NCI-H187 (cell line): ENCODE results near the gene SMS.

Experiments
- DNase-seq, 2 experiments: peaks; one replicate each; lab custom pipeline; 2025; lab: John Stamatoyannopoulos, UW

SMS gene

GRCh38 chrX:22037911-22038537 lies 97.5 kb downstream of the SMS start:
- no peak for DNase-seq

- no peak for DNase-seq
Observed at GRCh38 chrX:22039541-22039940, 99.0 kb downstream of the SMS start.

DNA sequence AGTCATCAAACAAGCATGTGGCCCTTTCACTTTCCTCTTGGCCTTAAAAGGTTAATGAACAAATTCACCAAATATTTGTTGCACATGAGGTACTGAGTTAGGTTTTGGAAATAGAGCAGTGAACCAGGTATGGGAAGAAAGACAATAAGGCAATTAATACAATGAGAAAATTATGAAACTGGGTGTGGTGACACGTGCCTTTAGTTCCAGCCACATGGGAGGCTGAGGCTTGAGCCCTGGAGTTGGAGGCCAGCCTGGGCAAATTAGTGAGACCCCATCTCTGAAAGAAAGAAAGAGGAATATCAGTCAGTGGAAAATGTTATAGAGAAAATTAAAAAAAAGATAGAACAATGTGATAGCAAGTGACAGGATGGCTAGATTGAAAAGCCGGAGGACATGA lies 99.7 kb downstream of the SMS start:
- no peak for DNase-seq

DNA sequence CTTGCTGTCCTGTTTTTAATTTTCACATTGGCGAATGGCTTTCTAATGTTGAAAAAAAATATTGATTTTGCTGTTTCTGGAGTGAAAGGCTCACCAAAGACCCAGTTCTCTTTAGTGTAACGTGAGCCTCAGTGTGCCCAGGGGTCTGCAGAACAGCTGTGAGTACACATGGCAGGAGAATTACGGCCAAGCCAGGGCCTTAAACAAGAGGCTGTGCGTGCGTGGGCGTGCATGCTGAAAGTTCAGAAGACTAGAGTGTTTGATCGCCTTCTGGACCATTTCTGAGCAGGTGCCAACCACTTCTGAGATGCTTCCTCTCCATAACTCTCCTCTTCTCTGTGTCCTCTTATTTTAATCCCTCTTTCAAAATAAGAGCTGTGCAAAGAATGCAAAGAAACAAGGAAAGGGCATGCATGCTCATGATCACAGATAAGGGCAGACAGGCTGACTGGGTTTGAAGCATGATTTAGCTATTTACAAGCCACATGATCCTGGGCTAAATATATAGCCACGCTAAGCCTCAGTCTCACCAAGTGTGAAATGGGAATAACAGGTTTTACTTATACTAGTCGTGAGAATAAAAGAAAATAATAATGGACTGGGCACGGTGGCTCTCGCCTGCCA lies 101.5 kb downstream of the SMS start:
- no peak for DNase-seq

- DNase-seq, result no peak
Observed at GRCh38 chrX:22043872-22044271, 103.4 kb downstream of the SMS start.
